ENCODE measurements around the gene CFAP46. TPM values are rescaled to one million over a fixed set of nuclear protein-coding genes. Genes with fewer than 3 reads are reported as not detected.

The CFAP46 gene
- total and polyA plus RNA-seq, 10 of the 15 experiments (the other 5 are each of a cell fraction or from before 2014, with no cell fraction given): 0.01 to 0.18 (median 0.03) TPM; not detected in 7

GRCh38 chr10:132815168-132815857, 127.1 kb downstream of the CFAP46 start:
- CTCF ChIA-PET: no interaction called here
- SMC1A ChIA-PET (ENCODE audit: uncharacterized antibody, unreplicated experiment): no interaction called here
- H3K27ac ChIP-seq (ENCODE audit: control insufficient read depth, insufficient read depth): no peak overlapping the region
- RAD21 ChIA-PET (ENCODE audit: unreplicated experiment): no interaction called here
- H3K4me2 ChIP-seq (ENCODE audit: control insufficient read depth, insufficient read depth): no peak overlapping the region
- H3K9me3 ChIP-seq (replicated peaks; ENCODE audit: control insufficient read depth, insufficient read depth, low read length): no peaks in the 10 kb centered on the region; the same call in 2 of the 3 replicates
- no peaks in the 10 kb centered on the region for H4K20me1 ChIP-seq (ENCODE audit: control insufficient read depth, insufficient read depth)
- 38% methylated on average over 18 of the region's 18 CpGs for WGBS (ENCODE audit: insufficient coverage, insufficient replicate concordance, low lambda C conversion rate, missing lambda C conversion rate)
- ATAC-seq (no peak), DNase-seq (ENCODE audit: low read depth, low spot score) (no peak), FAIRE-seq (no peak)
- intact Hi-C loops (cut with micrococcal nuclease; ENCODE audit: unreplicated experiment): no loop called here
- POLR2A ChIA-PET: no interaction called here
- H2AFZ ChIP-seq (ENCODE audit: control insufficient read depth, low read depth, low read length): no peak overlapping the region
- no peak overlapping the region for H3K9ac ChIP-seq (ENCODE audit: control insufficient read depth, insufficient read depth, low read length)
- no peaks in the 10 kb centered on the region for H3K36me3 ChIP-seq (ENCODE audit: control insufficient read depth in 2 of 2, insufficient read depth in 2 of 2, low read length in 1 of 2)
- H3K27me3 ChIP-seq (replicated peaks in 1 of 2; ENCODE audit: control insufficient read depth in 2 of 2, insufficient read depth in 2 of 2, low read length in 1 of 2): no peaks in the 10 kb centered on the region
- H3K79me2 ChIP-seq (ENCODE audit: control insufficient read depth, insufficient read depth, low read length): no peaks in the 10 kb centered on the region
- TF ChIP-seq ZNF622 (IDR thresholded peaks at IDR 0.05): no peak
- TF ChIP-seq ZBED1 (IDR thresholded peaks at IDR 0.05; ENCODE audit: borderline replicate concordance): no peak
- TF ChIP-seq SIX5 (IDR thresholded peaks at IDR 0.05; ENCODE audit: low read depth, low read length, severe bottlenecking): no peak
- TF ChIP-seq EGR1 (IDR thresholded peaks at IDR 0.05; ENCODE audit: borderline replicate concordance in 1 of 2, low read depth in 2 of 2, low read length in 2 of 2): no peak
- no peak for TF ChIP-seq SUPT20H (IDR thresholded peaks at IDR 0.05; ENCODE audit: borderline replicate concordance, control insufficient read depth, low read depth, low read length)
- no peak for TF ChIP-seq CBFB (IDR thresholded peaks at IDR 0.05; ENCODE audit: low read depth)
- no peak for TF ChIP-seq ETV6 (conservative IDR thresholded peaks at IDR 0.05 in 1 of 2, IDR thresholded peaks at IDR 0.05 in 1 of 2; ENCODE audit: borderline replicate concordance in 1 of 2, low read depth in 1 of 2)
- TF ChIP-seq NR2C2 (IDR thresholded peaks at IDR 0.05; ENCODE audit: borderline replicate concordance, control insufficient read depth, insufficient read length, low read depth): no peak
- no peak for TF ChIP-seq WRNIP1 (IDR thresholded peaks at IDR 0.05; ENCODE audit: borderline replicate concordance, low read depth, low read length)
- no peak for TF ChIP-seq HCFC1 (IDR thresholded peaks at IDR 0.05; ENCODE audit: low read length)
- TF ChIP-seq, protein P1, sequence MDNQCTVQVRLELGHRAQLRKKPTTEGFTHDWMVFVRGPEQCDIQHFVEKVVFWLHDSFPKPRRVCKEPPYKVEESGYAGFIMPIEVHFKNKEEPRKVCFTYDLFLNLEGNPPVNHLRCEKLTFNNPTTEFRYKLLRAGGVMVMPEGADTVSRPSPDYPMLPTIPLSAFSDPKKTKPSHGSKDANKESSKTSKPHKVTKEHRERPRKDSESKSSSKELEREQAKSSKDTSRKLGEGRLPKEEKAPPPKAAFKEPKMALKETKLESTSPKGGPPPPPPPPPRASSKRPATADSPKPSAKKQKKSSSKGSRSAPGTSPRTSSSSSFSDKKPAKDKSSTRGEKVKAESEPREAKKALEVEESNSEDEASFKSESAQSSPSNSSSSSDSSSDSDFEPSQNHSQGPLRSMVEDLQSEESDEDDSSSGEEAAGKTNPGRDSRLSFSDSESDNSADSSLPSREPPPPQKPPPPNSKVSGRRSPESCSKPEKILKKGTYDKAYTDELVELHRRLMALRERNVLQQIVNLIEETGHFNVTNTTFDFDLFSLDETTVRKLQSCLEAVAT (IDR thresholded peaks at IDR 0.05): no peak
- TF ChIP-seq MTA2 (IDR thresholded peaks at IDR 0.05; ENCODE audit: low read depth): no peak
- TF ChIP-seq CEBPB (IDR thresholded peaks at IDR 0.05; ENCODE audit: borderline replicate concordance in 1 of 2, low read depth in 2 of 2, low read length in 2 of 2): no peak
- TF ChIP-seq, protein P2, sequence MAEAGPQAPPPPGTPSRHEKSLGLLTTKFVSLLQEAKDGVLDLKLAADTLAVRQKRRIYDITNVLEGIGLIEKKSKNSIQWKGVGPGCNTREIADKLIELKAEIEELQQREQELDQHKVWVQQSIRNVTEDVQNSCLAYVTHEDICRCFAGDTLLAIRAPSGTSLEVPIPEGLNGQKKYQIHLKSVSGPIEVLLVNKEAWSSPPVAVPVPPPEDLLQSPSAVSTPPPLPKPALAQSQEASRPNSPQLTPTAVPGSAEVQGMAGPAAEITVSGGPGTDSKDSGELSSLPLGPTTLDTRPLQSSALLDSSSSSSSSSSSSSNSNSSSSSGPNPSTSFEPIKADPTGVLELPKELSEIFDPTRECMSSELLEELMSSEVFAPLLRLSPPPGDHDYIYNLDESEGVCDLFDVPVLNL (IDR thresholded peaks at IDR 0.05; ENCODE audit: low read depth, low read length): no peak
- no peak for TF ChIP-seq LARP7 (IDR thresholded peaks at IDR 0.05)
- no peaks in the 10 kb centered on the region for H3K4me1 ChIP-seq (ENCODE audit: control insufficient read depth, insufficient read depth, low read length)
- no peak overlapping the region for H3K4me3 ChIP-seq
- no TSS peak for BruUV-seq (replicated peaks)
- in situ Hi-C loops (cut with MboI): no loop called here
